ENCODE results near the gene TMEM272.

The TMEM272 gene

GRCh38 chr13:51844862-51845573 lies at the start of gene TMEM272:
TSS of gene TMEM272 (minus strand) at chr13:51845177. CDS start at chr13:51838530, 6,647 bp downstream.
- peak; percentile 61 for DNase-seq (ENCODE audit: low read depth)

GRCh38 chr13:51894239-51894638 lies 49.3 kb upstream of the TMEM272 start:
- DNase-seq (ENCODE audit: low read depth), result no peak

- DNase-seq (ENCODE audit: low read depth), result no peak
These were observed 47.7 kb upstream of the TMEM272 start for GRCh38 chr13:51892657-51893056.

- DNase-seq (ENCODE audit: low read depth), result no peak
These were observed 42.5 kb upstream of the TMEM272 start for GRCh38 chr13:51887468-51887867.

GRCh38 chr13:51885651-51886050 lies 40.7 kb upstream of the TMEM272 start:
- no peak for DNase-seq (ENCODE audit: low read depth)

- DNase-seq (ENCODE audit: low read depth), result no peak
These were observed 38.2 kb upstream of the TMEM272 start for GRCh38 chr13:51883226-51883600.

- no peak for DNase-seq (ENCODE audit: low read depth)
These were observed 37.7 kb upstream of the TMEM272 start for GRCh38 chr13:51882570-51883225.

GRCh38 chr13:51881296-51881695 lies 36.3 kb upstream of the TMEM272 start:
- DNase-seq (ENCODE audit: low read depth), result no peak

GRCh38 chr13:51879133-51879532 lies 34.2 kb upstream of the TMEM272 start:
- DNase-seq (ENCODE audit: low read depth), result no peak

GRCh38 chr13:51874651-51875050 lies 29.7 kb upstream of the TMEM272 start:
- no peak for DNase-seq (ENCODE audit: low read depth)

GRCh38 chr13:51873837-51874236 lies 28.9 kb upstream of the TMEM272 start:
- no peak for DNase-seq (ENCODE audit: low read depth)

- DNase-seq (ENCODE audit: low read depth), result no peak
These were observed 28.3 kb upstream of the TMEM272 start for GRCh38 chr13:51873117-51873798.

- no peak for DNase-seq (ENCODE audit: low read depth)
These were observed 25.6 kb upstream of the TMEM272 start for GRCh38 chr13:51870616-51871015.

GRCh38 chr13:51869916-51870315 lies 24.9 kb upstream of the TMEM272 start:
- DNase-seq (ENCODE audit: low read depth), result no peak

GRCh38 chr13:51867062-51867461 lies 22.1 kb upstream of the TMEM272 start:
- no peak for DNase-seq (ENCODE audit: low read depth)

- DNase-seq (ENCODE audit: low read depth), result no peak
These were observed 20.9 kb upstream of the TMEM272 start for GRCh38 chr13:51865838-51866237.

- no peak for DNase-seq (ENCODE audit: low read depth)
These were observed 18.0 kb upstream of the TMEM272 start for GRCh38 chr13:51862957-51863356.

- peak; percentile 12 for DNase-seq (ENCODE audit: low read depth)
These were observed 16.8 kb upstream of the TMEM272 start, which contains the start of gene CCDC70 for GRCh38 chr13:51861723-51862300. TSS of gene CCDC70 (plus strand) at chr13:51861969. CDS start at chr13:51865412, 3,443 bp downstream.

GRCh38 chr13:51858433-51859247 lies 13.7 kb upstream of the TMEM272 start:
- no peak for DNase-seq (ENCODE audit: low read depth)

- DNase-seq (ENCODE audit: low read depth), result no peak
These were observed 12.0 kb upstream of the TMEM272 start for GRCh38 chr13:51856998-51857397.

- no peak for DNase-seq (ENCODE audit: low read depth)
These were observed 11.2 kb upstream of the TMEM272 start for GRCh38 chr13:51856027-51856736.

All from activated T-cell treated with anti-CD3 and anti-CD28 coated beads for 48 hours (primary cell).